IPS-20b (cell line): Measurements from ENCODE around the gene FBXW8.

ENCODE experiments used
- H3K27ac ChIP-seq: one replicate; pipeline ENCODE4 v1.5.1; 2013; ENCODE audit warnings: low read length
- H3K27me3 ChIP-seq: 2 replicates; pipeline ENCODE4 v1.6.1; 2013; ENCODE audit warnings: mild to moderate bottlenecking, low read length, inconsistent platforms; ENCODE audit not compliant: insufficient read depth
- H3K36me3 ChIP-seq: 2 replicates; pipeline ENCODE4 v1.6.1; 2013; ENCODE audit warnings: low read depth, mild to moderate bottlenecking, inconsistent platforms, low read length, moderate library complexity; ENCODE audit not compliant: insufficient read depth
- H3K4me1 ChIP-seq: 2 replicates; pipeline ENCODE4 v1.6.1; 2013; ENCODE audit warnings: mild to moderate bottlenecking, control low read depth, inconsistent platforms, low read length, moderate library complexity; ENCODE audit not compliant: insufficient read depth
- H3K4me3 ChIP-seq: 2 replicates; pipeline ENCODE4 v1.5.1; 2013; ENCODE audit warnings: mild to moderate bottlenecking, low read length, inconsistent platforms
- H3K9ac ChIP-seq: 2 replicates; pipeline ENCODE4 v1.6.1; 2013; ENCODE audit warnings: low read depth, mild to moderate bottlenecking, inconsistent platforms, low read length, moderate library complexity
- H3K9me3 ChIP-seq: 2 replicates; pipeline ENCODE4 v1.6.1; 2013; ENCODE audit warnings: mild to moderate bottlenecking, low read depth, low read length, inconsistent platforms; ENCODE audit not compliant: insufficient read depth

The FBXW8 gene

GRCh38 chr12:116964054-116965050, 53.6 kb downstream of the FBXW8 start:
- Histone ChIP-seq H3K27ac (no peak overlapping the region), H3K36me3 (peaks cover 17% of the 10 kb centered on the region; the same call in 1 of the 2 replicates), H3K27me3 (no peaks in the 10 kb centered on the region), H3K9me3 (no peaks in the 10 kb centered on the region), H3K4me1 (no peaks in the 10 kb centered on the region), H3K9ac (no peak overlapping the region), H3K4me3 (no peak overlapping the region)

- no peak overlapping the region for H3K9ac ChIP-seq
- no peak overlapping the region for H3K4me3 ChIP-seq
- H3K27ac ChIP-seq = no peak overlapping the region
- no peaks in the 10 kb centered on the region for H3K27me3 ChIP-seq
- no peaks in the 10 kb centered on the region for H3K9me3 ChIP-seq
- H3K36me3 ChIP-seq = peaks cover 30% of the 10 kb centered on the region
- no peaks in the 10 kb centered on the region for H3K4me1 ChIP-seq
Measured at GRCh38 chr12:116968986-116969385, 58.2 kb downstream of the FBXW8 start.

GRCh38 chr12:116969615-116970585, 59.1 kb downstream of the FBXW8 start:
- H3K27me3 ChIP-seq = no peaks in the 10 kb centered on the region
- peaks cover 24% of the 10 kb centered on the region for H3K36me3 ChIP-seq
- H3K9ac ChIP-seq = no peak overlapping the region
- no peaks in the 10 kb centered on the region for H3K9me3 ChIP-seq
- H3K4me1 ChIP-seq = no peaks in the 10 kb centered on the region
- H3K27ac ChIP-seq = no peak overlapping the region
- H3K4me3 ChIP-seq = no peak overlapping the region

- no peak overlapping the region for H3K27ac ChIP-seq
- H3K9me3 ChIP-seq = no peaks in the 10 kb centered on the region
- no peak overlapping the region for H3K4me3 ChIP-seq
- no peaks in the 10 kb centered on the region for H3K27me3 ChIP-seq
- H3K4me1 ChIP-seq = no peaks in the 10 kb centered on the region
- H3K36me3 ChIP-seq = peaks cover 15% of the 10 kb centered on the region
- H3K9ac ChIP-seq = no peak overlapping the region
Measured at GRCh38 chr12:116971222-116971621, 60.5 kb downstream of the FBXW8 start.

- Histone ChIP-seq H3K27me3 (no peaks in the 10 kb centered on the region), H3K27ac (no peak overlapping the region), H3K4me1 (0 out of 2 replicates have a peak, but pooled peaks cover 3% of the 10 kb centered on the region), H3K9ac (no peak overlapping the region), H3K4me3 (no peak overlapping the region), H3K36me3 (peaks cover 13% of the 10 kb centered on the region), H3K9me3 (no peaks in the 10 kb centered on the region)
Measured at GRCh38 chr12:116975779-116976393, 65.1 kb downstream of the FBXW8 start.

GRCh38 chr12:116977465-116978380, 67.0 kb downstream of the FBXW8 start:
- H3K4me1 ChIP-seq = peaks cover 5% of the 10 kb centered on the region; the same call in 1 of the 2 replicates
- H3K27ac ChIP-seq = no peak overlapping the region
- H3K4me3 ChIP-seq = no peak overlapping the region
- peaks cover 9% of the 10 kb centered on the region for H3K36me3 ChIP-seq
- no peaks in the 10 kb centered on the region for H3K27me3 ChIP-seq
- H3K9me3 ChIP-seq = no peaks in the 10 kb centered on the region
- no peak overlapping the region for H3K9ac ChIP-seq

GRCh38 chr12:116978791-116979508, 68.2 kb downstream of the FBXW8 start:
- H3K9ac ChIP-seq = no peak overlapping the region
- H3K27me3 ChIP-seq = no peaks in the 10 kb centered on the region
- no peaks in the 10 kb centered on the region for H3K9me3 ChIP-seq
- no peaks in the 10 kb centered on the region for H3K36me3 ChIP-seq
- H3K27ac ChIP-seq = no peak overlapping the region
- H3K4me1 ChIP-seq = peaks cover 8% of the 10 kb centered on the region; the same call in 1 of the 2 replicates
- no peak overlapping the region for H3K4me3 ChIP-seq

- Histone ChIP-seq H3K4me3 (no peak overlapping the region), H3K4me1 (peaks cover 8% of the 10 kb centered on the region; the same call in 1 of the 2 replicates), H3K27ac (no peak overlapping the region)
Measured at GRCh38 chr12:116980083-116980482, 69.3 kb downstream of the FBXW8 start.

GRCh38 chr12:116982791-116983411, 72.2 kb downstream of the FBXW8 start:
- Histone ChIP-seq H3K9ac (no peak overlapping the region), H3K27ac (no peak overlapping the region), H3K4me3 (no peak overlapping the region), H3K4me1 (peaks cover 8% of the 10 kb centered on the region; the same call in 1 of the 2 replicates), H3K9me3 (no peaks in the 10 kb centered on the region), H3K36me3 (peaks cover 7% of the 10 kb centered on the region; the same call in 1 of the 2 replicates), H3K27me3 (no peaks in the 10 kb centered on the region)

More at GRCh38 chr12:116980083-116980482, 69.3 kb downstream of the FBXW8 start:
- H3K9me3 ChIP-seq = no peaks in the 10 kb centered on the region
- no peaks in the 10 kb centered on the region for H3K27me3 ChIP-seq
- no peaks in the 10 kb centered on the region for H3K36me3 ChIP-seq
- no peak overlapping the region for H3K9ac ChIP-seq

GRCh38 chr12:116984098-116984497, 73.3 kb downstream of the FBXW8 start:
- Histone ChIP-seq H3K4me3 (no peak overlapping the region), H3K9ac (no peak overlapping the region), H3K9me3 (no peaks in the 10 kb centered on the region), H3K36me3 (peaks cover 10% of the 10 kb centered on the region; the same call in 1 of the 2 replicates), H3K4me1 (peaks cover 5% of the 10 kb centered on the region; the same call in 1 of the 2 replicates), H3K27me3 (no peaks in the 10 kb centered on the region), H3K27ac (no peak overlapping the region)
